Right renal cortex interstitium (tissue), 3 donors: ENCODE measurements around the gene IL17RD. TPM values are rescaled to one million over a fixed set of nuclear protein-coding genes. Genes with fewer than 3 reads are reported as not detected.

Experiments used
- DNase-seq, 3 donors: peaks; one replicate each; pipeline ENCODE4 v3.0.0-alpha.2; 2013; ENCODE audit warnings: low read depth in 3 of 3, low spot score in 2 of 3
- polyA plus RNA-seq, 3 donors: library from polyadenylated mRNA; unstranded; fragments of 120-200 nt; gene quantifications; one replicate each; pipeline ENCODE4 v1.2.1, GENCODE V29; 2013; ENCODE audit not compliant: insufficient read length in 3 of 3

IL17RD gene
- polyA plus RNA-seq, 3 donors, result 45.2 to 52.8 (median 52.7) TPM

GRCh38 chr3:57160076-57160764, 4.9 kb downstream of the IL17RD start:
- no peak for DNase-seq

- no peak for DNase-seq
Observed at GRCh38 chr3:57158813-57159738, 6.1 kb downstream of the IL17RD start.

GRCh38 chr3:57158325-57158724, 6.8 kb downstream of the IL17RD start:
- no peak for DNase-seq

GRCh38 chr3:57157545-57157944, 7.6 kb downstream of the IL17RD start:
- DNase-seq, result no peak

GRCh38 chr3:57155310-57155643, 9.9 kb downstream of the IL17RD start:
- DNase-seq, result no peak

GRCh38 chr3:57154470-57155309, 10.5 kb downstream of the IL17RD start:
- DNase-seq, result no peak

GRCh38 chr3:57152151-57153143, 12.7 kb downstream of the IL17RD start:
- no peak for DNase-seq

- DNase-seq, result no peak
Observed at GRCh38 chr3:57151749-57152148, 13.4 kb downstream of the IL17RD start.

- no peak for DNase-seq
Observed at GRCh38 chr3:57151021-57151449, 14.1 kb downstream of the IL17RD start.

GRCh38 chr3:57150113-57150581, 15.0 kb downstream of the IL17RD start:
- DNase-seq, result no peak

- DNase-seq, result no peak
Observed at GRCh38 chr3:57147071-57147470, 18.1 kb downstream of the IL17RD start.

GRCh38 chr3:57145852-57146251, 19.3 kb downstream of the IL17RD start:
- DNase-seq, result no peak

GRCh38 chr3:57144952-57145351, 20.2 kb downstream of the IL17RD start:
- DNase-seq, result no peak

GRCh38 chr3:57143886-57144459, 21.2 kb downstream of the IL17RD start:
- DNase-seq, result no peak

- DNase-seq, result no peak
Observed at GRCh38 chr3:57142411-57142723, 22.8 kb downstream of the IL17RD start.

GRCh38 chr3:57141719-57142410, 23.3 kb downstream of the IL17RD start:
- DNase-seq, result no peak

- DNase-seq, result no peak
Observed at GRCh38 chr3:57140894-57141293, 24.3 kb downstream of the IL17RD start.

- no peak for DNase-seq
Observed at GRCh38 chr3:57135964-57136719, 29.0 kb downstream of the IL17RD start.
